IPS-18c (cell line): Measurements from ENCODE around the gene HCFC1.

Experiments
- H3K4me3 ChIP-seq: 2 replicates; pipeline ENCODE4 v1.7.0; 2013; ENCODE audit warnings: low read depth, mild to moderate bottlenecking, low read length, moderate library complexity; ENCODE audit not compliant: insufficient read depth
- H3K9me3 ChIP-seq: one replicate; pipeline ENCODE4 v1.6.1; 2013; ENCODE audit warnings: mild to moderate bottlenecking, low read length, moderate library complexity; ENCODE audit not compliant: control insufficient read depth, insufficient read depth

Gene HCFC1

DNA sequence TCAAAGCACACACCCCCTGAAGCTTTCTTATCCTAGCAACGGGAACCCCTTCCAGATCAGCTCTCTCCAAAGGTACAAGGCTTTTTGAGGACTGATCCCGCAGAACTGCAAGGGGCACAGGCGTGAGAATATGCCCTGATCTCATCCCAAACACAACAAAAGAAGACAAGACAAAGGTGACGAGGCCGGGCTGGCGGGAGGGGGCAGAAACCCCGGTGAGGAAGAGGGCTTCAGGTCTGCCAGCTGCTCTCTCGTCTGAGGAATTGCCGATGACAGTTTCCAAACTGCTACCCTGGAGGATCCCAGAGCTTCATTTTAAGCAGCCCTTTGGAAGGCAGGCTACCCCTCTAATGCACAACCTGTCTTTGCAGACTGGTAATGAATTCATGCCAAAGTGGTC is 3.4 kb downstream of the HCFC1 start:
- H3K9me3 ChIP-seq = no peaks in the 10 kb centered on the region
- peak overlapping the region; percentile 77; the same call in 1 of the 2 replicates for H3K4me3 ChIP-seq

GRCh38 chrX:153967536-153968224 is 3.9 kb downstream of the HCFC1 start:
- no peaks in the 10 kb centered on the region for H3K9me3 ChIP-seq
- no peak overlapping the region for H3K4me3 ChIP-seq

DNA sequence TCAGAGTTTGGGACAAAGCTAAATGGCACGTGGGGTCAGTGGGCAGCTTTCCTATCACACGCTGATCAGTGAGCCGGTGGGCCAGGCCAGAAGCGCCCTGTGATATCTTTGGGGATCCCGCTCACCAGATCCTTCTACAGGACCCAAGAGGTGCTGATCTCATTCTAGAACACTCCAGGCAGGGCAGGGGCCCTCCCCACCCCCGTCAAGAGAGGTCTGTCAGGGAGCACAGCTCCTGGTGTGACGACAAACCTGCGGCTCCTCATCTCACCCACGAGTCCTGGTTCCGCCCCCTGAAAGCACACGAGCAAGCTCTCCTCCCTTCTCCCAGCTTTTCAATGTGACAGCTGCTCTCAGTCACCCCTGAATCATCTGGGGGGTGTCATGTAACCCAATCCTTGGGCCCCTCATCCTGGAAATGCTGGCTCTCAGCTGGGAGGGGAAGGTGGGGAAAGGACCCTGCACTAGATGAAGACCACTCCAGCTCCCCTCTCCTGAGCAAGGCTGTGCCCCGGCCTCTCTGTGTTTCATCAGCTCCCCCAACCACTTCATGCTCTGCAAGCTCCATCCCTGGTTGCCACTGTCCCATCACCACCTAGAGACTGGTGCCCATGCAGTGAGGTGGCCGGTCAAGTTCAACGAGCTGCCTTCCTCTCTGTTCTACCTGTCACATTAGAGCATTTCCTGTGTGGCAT is 4.6 kb downstream of the HCFC1 start:
- H3K4me3 ChIP-seq = no peak overlapping the region
- no peaks in the 10 kb centered on the region for H3K9me3 ChIP-seq

DNA sequence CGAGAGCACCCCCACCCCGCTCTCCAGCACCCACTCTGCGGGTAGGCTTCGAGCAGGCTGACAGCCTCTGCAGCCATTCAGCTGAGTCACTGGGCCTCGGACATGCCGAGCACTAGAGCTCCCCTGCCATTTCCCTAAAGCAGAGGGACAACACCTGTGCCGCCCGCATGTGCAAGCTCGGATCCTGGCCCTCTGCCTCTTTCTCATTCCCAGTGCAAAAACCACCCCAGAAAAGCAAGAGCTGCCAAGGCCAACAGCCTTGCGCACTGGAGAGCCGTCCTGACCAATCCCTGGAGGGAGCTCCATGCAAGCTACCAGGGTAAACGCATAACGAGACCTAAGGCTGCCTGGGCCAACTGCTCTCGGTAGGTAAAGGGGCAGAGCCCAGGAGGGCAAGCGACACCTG is 5.3 kb downstream of the HCFC1 start:
- H3K4me3 ChIP-seq = no peak overlapping the region
- H3K9me3 ChIP-seq = no peaks in the 10 kb centered on the region

- Histone ChIP-seq H3K4me3 (no peak overlapping the region), H3K9me3 (no peaks in the 10 kb centered on the region)
These were observed 6.2 kb downstream of the HCFC1 start for GRCh38 chrX:153965406-153965805.

- H3K4me3 ChIP-seq = no peak overlapping the region
- H3K9me3 ChIP-seq = no peaks in the 10 kb centered on the region
These were observed 7.5 kb downstream of the HCFC1 start for GRCh38 chrX:153964105-153964504.

- Histone ChIP-seq H3K9me3 (no peaks in the 10 kb centered on the region), H3K4me3 (no peak overlapping the region)
These were observed 8.1 kb downstream of the HCFC1 start for GRCh38 chrX:153963546-153963945.

DNA sequence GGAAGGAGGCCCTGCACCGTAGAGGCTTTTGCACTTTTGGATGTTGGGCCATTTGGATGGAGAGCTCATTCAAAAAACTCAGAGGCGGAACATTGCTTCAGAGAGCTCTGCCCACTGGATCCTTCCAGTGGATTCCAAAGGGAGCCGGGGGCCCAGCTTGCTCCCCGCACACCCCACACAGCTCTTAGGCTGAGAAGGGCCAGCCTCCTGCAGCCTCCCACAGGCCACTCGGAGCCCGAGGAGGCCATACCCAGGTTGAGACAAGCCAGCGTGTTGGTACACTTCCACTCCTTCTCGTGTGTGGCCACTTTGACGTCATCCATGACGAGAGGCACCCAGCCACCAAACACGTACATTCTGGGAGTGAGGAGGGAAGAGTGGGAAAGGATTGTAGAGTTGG is 10.3 kb downstream of the HCFC1 start:
- no peak overlapping the region for H3K4me3 ChIP-seq
- H3K9me3 ChIP-seq = no peaks in the 10 kb centered on the region

- Histone ChIP-seq H3K9me3 (peaks cover under 1% of the 10 kb centered on the region), H3K4me3 (no peak overlapping the region)
These were observed 10.8 kb downstream of the HCFC1 start for GRCh38 chrX:153960786-153961185.

- H3K4me3 ChIP-seq = no peak overlapping the region
- H3K9me3 ChIP-seq = peaks cover 2% of the 10 kb centered on the region
These were observed 11.5 kb downstream of the HCFC1 start for GRCh38 chrX:153960077-153960476.

- peaks cover 2% of the 10 kb centered on the region for H3K9me3 ChIP-seq
- H3K4me3 ChIP-seq = no peak overlapping the region
These were observed 12.0 kb downstream of the HCFC1 start for GRCh38 chrX:153959649-153960048.

GRCh38 chrX:153958605-153959004 is 13.0 kb downstream of the HCFC1 start:
- peaks cover 2% of the 10 kb centered on the region for H3K9me3 ChIP-seq
- no peak overlapping the region for H3K4me3 ChIP-seq

GRCh38 chrX:153957224-153957623 is 14.4 kb downstream of the HCFC1 start:
- Histone ChIP-seq H3K4me3 (no peak overlapping the region), H3K9me3 (peaks cover 2% of the 10 kb centered on the region)

- H3K9me3 ChIP-seq = peaks cover 2% of the 10 kb centered on the region
- no peak overlapping the region for H3K4me3 ChIP-seq
These were observed 15.3 kb downstream of the HCFC1 start for GRCh38 chrX:153956044-153956907.

DNA sequence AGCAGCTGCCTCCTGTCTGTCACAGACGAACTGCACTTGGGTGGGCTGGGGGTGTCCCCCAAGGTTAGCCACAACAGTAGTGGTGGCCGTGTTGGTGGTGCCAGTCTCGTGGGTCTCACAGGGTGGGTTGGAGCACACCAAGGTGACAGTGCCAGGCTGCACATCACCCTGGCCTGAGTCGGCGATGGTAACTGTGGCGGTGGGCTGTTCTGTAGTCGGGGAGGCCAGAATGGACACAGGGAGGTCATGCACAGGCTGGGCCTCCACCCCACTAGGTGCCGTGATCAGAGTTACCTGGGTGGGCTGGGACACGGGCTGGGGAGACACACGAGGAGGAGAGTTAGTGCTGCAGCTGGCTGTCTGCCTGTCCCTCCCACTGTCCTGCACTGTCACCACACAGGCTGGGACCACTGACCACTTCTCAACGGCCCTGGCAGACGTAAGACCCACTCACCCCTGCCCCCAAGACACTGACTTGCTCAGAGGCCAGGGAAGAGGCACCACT is 16.3 kb downstream of the HCFC1 start:
- no peak overlapping the region for H3K4me3 ChIP-seq
- H3K9me3 ChIP-seq = peaks cover 2% of the 10 kb centered on the region

DNA sequence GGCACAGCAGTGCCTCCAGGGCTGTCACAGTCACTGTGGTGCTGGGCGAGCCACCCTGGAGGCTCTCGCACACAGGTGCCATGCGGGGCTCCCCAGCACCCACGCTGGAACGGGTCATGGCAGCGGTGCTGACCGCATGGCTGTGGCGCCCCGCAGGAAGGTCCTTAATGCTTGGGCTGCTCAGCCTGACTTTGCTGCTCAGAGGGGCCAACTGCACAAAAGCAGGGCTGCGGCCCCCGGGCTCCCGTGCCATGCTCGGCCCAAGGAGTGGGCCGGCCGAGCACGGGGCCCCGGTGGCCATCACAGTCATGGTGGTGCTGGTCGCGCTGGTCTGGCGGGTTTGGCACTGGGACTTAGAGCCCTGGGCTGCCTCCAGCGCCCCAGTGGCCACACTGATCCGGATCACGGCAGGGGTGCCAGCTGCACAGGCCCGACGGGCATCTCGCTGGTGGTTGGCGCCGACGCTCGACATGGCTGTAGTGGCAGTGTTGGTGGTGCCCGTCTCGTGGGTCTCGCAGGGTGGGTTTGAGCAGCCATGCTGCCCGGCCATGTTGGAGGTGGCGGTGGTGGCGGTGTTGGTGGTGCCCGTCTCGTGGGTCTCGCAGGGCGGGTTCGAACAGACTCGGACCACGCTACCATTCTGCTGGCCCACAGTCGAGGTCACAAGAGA is 16.9 kb downstream of the HCFC1 start:
- H3K9me3 ChIP-seq = peaks cover 2% of the 10 kb centered on the region

DNA sequence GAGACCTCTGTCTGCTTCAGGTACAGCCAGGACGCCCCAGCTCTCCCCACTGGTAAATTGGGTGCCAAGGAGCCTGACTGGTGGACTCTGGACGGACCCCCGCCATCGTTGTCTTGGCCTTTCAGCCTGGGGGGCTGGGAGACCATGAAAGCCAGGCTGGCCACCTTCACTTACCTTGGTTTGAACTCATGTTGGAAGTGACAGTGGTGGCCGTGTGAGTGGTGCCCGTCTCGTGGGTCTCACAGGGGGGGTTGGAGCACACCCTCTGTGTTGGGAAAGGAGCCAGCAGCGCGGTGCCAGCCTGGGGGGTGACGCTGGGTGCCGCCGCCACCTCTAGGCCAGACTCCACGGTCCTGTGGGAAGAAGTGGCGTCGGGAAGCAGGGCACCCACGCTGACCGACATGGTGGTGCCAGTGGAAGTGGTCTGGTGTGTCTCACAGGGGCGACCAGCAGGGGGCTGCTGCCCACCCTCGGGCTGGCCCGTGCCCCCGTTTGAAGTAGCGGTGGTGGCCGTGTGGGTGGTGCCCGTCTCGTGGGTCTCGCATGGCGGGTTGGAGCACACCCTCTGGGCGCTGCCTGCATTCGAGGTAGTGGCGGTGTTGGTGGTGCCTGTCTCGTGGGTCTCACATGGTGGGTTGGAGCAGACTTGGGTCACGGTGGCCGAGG is 17.6 kb downstream of the HCFC1 start:
- Histone ChIP-seq H3K4me3 (no peak overlapping the region), H3K9me3 (peaks cover 2% of the 10 kb centered on the region)

More for the DNA sequence above, 16.9 kb downstream of the HCFC1 start:
- H3K4me3 ChIP-seq = no peak overlapping the region
